OCI-M1 (cell line): ENCODE measurements around the gene ACAD9.
"Not testable (repeated sequence)": the region's sequence is repeated elsewhere in the genome, so short reads cannot be mapped to it uniquely, and the experiment has no call there.

Experiments used
- DNase-seq: peaks from one replicate; lab custom pipeline; 2025; lab: John Stamatoyannopoulos, UW

ACAD9 gene

DNA sequence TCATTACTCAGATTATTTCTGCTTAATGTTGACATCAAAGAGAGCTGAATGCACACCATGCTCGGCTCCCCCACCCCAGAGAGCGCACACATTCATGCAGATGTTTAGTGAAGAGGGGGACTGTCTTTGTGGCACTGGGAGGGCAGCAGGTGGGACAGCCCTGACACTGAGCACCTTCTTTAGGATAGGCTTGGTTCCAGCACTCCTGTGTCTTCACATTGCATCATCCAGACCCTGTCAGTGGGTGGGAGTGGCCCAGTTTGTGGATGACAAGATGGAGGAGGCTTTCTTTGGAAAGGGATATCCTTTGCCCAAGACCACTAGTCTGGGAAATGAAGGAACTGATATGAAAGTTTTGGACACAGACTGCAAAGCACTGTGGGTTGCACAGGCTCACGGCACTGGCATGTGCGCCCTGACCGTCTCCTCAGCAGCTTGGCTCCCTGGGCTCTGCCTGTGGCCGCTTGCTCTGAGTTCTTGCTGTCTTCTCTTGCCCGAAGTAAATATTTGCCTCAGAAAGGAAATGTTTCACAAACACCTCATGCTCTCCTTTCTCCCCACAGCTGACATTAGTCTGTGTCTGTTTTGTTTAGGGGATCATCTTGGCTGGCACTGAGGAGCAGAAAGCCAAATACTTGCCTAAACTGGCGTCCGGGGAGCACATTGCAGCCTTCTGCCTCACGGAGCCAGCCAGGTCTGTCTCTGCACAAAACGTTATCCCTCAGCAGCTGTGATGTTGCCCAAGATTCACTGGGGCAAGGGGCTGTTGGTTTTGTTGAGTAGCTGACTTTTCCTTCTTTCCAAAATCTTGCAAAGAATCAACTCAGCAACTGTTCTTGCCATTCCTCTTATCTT is 16.6 kb downstream of the ACAD9 start:
- DNase-seq, result peak; percentile 75

DNA sequence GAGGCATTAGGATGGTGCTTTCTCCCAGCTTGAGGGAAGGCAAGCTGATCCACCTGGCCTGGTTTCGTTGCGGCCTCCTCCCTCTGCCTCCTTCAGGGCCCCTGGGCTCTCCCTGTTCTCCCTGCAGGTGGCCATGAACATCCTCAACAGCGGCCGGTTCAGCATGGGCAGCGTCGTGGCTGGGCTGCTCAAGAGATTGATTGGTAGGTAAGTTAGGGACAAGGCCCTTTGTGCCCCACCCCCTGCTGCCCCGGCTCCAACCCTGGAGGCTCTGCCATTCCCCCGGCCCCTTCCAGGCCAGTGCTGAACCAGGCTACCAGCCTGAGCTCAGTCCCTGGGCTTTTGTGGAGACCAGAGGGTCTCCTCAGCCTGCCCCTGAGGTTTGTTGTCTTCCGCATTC is 23.0 kb downstream of the ACAD9 start:
- DNase-seq, result no peak

DNA sequence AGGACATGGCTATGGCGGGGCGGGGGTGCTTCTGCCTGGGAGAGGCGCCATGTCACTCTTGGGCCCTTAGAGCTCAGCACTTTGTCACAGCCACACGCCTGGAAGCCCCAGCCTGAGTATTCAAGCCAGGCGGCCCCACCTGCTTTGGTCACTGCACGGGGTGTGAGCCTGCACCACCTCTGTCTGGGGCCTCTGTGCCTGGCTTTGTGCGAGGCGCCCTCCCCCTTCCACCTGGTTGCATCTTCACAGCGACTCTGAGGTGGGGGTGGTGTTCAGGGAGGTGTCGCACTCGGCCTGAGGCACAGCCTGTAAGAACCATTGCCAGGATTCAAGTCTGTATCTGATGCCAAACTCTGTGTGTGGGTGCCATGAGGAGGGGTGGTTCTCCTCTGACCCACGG is 24.1 kb downstream of the ACAD9 start:
- DNase-seq, result no peak

DNA sequence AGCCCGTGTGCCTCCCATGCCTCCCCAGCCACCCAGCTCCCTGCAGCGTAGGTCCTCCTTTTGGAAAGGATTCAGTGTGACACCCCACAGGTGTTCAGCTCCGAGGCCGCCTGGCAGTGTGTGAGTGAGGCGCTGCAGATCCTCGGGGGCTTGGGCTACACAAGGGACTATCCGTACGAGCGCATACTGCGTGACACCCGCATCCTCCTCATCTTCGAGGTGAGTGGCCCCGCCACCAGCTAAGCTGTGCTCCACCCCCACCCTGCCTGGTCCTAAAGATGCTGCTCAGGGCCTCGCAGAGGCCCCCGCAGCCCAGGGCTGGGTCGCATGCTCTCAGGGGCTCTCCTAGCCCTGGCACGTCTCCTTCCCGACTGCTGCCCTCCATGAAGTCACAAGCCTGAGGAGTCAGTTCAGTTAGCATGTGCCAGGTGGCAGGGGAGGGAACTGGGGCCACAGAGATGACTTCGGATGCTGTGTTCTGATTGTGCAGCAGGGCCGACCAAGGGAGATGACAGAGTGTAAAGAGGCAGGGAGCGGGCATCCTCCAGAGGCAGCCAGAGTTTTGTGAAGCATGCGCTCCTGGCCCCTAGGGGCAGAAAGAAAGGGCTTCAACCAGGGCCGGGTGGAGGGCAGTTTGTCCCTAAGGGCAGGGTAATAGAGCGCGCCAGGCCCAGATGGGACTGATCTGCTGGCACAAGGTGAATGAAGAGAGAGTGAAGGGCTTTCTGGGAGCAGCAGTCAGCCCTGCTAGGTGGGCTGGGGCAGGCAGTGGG is 26.8 kb downstream of the ACAD9 start:
- no peak for DNase-seq

DNA sequence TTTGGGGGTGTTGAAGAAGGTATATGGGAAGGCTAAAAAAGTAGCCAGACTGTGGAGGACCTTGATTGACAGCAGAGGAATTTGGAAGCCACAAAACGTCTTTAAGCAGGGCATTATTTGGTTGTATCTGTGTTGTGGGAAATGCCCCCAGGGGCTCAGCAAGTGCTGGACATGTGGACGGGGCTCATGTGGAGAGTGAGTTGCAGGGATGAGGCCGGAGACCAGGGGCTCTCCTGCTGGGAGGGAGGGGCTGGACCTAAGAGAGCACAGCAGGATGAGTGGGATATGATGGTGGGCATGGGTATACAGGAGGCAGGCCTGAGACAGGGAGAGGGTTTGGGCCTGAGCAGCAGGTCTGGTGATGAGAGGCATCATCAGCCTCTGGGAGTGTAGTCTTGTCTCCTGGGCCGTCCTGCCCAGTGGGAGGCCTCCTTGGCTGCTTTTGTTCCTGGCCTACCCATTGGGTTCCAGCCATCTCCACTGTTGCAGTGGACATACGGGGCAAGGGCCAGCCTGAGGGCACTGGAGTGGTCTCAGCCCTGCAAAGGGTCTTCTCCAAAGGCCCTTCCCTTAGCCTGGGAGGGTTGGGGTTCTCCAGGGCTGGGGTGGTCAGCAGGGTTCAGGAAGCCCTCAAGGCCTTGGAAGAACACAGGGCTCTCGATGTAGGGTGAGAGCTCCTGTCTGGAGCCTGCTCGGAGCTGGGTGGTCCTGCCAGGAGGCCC is 27.5 kb downstream of the ACAD9 start:
- no peak for DNase-seq

DNA sequence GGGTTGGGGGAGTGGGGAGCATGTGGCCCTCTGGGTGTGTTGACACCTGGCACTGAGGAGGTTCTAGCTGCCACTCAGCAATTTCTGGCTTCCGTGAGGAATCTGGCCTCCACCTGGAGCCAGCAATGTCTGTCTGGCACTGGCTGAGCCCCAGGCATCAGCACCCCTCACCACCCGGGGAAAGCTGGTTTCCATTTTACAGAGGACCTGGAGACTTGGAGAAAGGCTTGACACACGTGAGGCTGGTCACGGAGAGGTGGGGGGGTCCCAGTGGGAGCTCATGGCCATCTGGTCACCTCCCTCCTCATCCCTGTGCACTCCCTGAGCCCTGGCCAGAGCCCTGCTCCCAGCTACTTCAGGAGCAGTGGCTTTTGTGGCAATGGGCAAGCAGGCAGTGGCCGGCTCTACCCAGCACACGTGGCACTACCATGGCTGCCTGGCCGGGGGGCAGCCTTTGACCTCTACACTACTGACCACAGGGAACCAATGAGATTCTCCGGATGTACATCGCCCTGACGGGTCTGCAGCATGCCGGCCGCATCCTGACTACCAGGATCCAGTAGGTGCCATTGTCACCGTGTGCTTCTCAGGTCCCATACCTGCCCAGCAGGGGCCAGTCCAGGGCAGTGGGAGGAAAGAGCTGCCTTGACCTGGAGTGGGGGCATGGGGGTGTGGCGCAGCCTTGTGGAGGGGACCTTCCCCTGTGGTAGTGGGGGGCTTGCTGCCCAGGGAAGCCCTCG is 28.5 kb downstream of the ACAD9 start:
- DNase-seq, result no peak

DNA sequence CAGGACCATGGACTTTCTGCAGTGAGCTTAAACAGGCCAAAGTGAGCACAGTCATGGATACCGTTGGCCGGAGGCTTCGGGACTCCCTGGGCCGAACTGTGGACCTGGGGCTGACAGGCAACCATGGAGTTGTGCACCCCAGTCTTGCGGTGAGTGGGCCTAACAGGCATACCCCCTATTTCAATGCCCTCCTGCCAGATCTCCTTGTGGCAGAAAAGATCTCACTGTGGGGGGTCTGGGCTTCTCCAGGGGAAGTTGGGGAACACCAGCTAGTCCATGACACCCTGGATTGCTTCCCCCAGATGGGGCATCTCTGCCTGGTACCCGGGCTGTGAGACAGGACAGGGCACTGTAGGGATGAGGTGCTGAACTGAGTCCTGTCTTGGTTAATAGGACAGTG is 29.5 kb downstream of the ACAD9 start:
- no peak for DNase-seq

DNA sequence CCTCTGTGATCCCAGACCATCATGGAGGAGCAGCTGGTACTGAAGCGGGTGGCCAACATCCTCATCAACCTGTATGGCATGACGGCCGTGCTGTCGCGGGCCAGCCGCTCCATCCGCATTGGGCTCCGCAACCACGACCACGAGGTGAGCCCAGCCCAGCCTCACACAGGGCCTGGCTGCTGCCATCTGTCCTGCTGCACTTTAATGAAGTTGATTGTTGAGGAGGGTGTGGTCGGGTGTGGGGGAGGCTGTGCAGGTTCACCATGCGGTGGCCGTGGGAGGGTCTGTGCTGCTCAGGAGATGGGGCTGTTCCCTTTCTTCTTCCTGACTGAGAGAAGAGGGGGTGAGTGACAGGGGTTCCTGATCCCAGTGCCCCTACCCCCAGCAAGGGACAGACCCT is 30.6 kb downstream of the ACAD9 start:
- no peak for DNase-seq

DNA sequence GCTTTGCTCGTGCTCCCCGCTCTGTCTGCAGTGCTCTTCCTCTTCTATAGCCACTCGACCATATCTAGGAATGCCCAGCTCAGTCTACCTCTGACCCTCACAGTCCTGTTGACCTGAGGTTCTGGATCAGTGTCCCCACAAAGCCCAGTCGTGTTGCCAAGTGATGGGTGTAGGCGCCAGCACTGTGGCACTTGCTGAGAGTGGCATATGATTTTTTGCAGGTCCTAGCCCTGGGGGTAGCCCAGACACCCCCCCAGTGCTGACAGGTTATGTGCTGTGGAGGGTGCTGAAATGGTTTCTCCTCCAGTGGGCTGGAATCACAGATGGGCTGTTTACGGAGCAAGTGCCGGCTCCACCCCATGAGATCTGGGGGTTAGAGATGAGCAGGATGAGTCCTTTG is 32.5 kb downstream of the ACAD9 start:
- DNase-seq, result no peak

DNA sequence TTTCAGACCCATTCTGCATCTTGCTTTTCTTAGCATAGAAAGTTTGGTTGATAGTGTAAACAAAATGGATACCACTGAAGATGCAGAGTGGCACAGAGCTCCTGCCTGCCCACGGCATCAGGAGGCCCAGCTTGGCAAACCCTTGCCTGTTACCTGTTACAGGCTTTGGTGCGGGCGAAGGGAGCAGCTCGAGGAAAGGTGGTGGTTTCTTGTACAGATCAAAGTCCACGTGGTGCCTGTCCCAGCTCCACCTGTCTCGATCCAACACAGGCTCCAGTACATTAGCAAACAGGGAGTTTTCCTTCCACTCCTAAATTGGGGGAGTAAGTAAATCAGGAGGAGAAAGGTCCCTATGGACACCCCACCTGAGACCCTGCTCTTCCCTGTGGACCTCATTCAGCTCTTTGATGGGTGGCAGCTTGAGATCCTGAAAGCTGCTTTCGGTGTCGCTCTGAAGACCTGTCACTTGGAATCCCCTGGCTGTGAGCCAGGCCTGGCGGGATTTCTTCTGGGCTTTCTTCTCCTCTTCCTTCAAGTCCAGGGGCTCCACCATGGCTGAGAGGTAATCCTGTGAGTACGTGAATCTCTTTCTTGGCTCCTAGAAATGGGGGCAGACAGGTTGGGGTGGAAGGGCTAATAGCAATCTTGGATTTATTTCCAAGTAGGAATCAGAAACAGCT is 35.7 kb downstream of the ACAD9 start:
- DNase-seq, result no peak

DNA sequence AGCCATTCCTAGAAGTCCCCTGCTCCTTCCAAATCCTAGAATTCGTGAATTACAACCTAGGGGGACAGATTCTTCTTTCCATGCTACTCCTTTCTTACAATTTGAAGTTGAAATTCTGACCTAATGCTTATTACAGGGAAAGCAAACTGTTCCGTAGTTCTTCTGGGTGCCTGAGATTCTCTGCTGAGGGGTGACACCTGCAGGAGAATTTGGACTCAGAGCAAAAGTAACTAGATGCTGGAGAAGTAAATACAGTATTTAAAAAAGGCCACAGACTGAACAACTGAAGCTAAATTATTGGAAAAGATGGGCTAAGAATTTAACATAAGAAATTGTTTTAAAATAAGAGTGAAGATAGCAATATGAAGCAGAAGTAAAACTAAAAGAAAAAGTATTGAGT is 37.9 kb downstream of the ACAD9 start:
- DNase-seq, result no peak

DNA sequence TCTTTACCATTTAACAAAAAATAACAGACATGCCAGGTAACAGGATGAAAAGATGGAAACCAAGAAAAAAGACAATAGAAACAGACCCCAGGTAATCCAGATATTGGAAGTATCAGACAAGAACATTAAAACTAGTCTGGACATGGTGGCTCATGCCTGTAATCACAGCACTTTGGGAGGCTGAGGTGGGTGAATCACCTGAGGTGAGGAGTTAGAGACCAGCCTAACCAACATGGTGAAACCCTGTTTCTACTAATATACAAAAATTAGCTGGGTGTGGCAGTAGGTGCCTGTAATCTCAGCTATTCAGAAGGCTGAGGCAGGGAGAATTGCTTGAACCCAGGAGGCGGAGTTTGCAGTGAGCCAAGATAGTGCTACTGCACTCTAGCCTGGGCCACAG is 40.6 kb downstream of the ACAD9 start:
- no peak for DNase-seq

DNA sequence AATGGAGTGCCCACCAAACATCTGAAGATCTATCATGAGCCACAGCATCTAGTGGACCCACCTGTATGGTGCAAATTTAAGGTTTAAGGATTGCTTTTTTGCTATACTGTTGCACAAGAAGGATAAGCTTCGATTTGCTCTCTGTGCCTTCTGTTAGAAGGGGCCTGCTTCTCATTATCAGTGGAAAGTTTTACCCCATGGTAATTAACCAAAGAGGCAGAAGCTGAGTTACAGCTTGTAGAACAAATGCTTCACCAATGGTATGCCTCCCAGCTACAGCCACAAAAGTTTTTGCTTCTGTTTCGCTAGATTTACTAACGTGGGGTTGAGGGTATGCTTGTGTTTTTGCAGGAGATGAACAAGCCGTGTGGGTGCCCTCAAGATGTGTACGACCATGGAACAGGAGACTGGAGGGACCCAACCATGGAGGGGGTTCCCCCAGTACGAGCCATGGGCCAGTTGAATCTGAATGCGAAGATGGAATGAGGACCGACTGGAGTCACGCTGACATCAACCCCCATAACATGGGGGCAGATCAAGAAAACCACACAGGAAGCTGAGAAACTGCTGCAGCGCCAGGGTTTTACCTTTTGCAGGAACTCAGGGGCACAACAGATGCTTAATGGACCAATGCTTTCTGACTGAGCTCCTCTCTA is 43.5 kb downstream of the ACAD9 start:
- no peak for DNase-seq

DNA sequence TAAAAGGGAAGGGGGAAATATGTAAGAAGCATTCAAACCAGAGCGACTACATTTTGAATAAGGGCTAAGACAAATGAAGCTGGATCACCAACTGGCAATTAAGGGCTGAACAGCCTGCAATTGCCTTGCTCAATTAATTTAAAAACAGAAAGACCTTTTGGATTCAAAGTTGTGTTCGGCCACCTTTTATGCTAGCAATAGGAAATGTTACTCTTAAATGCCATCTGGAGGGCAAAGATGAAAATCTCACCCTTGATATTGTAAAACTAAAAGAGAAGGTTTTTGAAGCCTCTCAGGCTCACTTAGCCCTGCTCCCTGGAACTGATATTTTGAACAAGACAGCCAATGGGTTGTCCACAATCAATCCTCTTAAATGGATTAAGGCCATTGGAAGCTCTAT is 44.2 kb downstream of the ACAD9 start:
- DNase-seq, result no peak

DNA sequence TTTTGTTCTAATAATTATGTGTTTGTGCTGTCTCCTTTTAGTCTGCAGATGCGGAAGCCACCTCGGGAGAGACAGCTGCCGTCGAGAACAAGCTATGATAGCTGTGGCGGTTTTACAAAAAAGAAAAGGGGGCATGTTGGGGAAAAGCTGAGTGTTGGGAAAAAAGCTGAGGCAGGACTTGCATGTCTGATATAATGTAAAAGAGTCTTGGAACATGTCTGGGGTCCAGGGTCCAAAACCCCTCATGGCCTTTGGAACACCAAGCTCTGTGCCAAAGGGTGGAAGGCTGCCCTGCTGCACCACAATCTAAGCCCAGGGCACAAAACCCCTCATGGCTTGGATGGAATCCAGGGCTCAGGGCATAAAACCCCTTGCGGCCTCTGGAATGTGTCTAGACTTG is 44.6 kb downstream of the ACAD9 start:
- not testable (repeated sequence) for DNase-seq

DNA sequence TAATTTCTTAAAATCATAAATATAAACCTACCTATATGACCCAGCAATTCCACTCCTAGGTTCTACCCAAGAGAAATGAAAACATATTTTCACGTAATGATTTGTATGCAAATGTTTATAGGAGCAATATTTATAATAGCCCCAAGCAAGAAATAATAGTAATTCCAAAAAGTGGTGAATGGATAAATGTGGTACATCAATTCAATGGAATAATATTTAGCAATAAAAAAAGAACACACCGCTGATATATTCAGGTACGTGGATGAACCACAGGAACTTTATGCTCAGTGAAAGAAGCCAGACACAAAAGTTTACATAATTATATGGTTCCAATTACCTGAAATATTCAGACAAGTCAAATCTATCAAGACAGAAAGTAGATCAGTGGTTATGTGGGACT is 49.9 kb downstream of the ACAD9 start:
- DNase-seq, result no peak

DNA sequence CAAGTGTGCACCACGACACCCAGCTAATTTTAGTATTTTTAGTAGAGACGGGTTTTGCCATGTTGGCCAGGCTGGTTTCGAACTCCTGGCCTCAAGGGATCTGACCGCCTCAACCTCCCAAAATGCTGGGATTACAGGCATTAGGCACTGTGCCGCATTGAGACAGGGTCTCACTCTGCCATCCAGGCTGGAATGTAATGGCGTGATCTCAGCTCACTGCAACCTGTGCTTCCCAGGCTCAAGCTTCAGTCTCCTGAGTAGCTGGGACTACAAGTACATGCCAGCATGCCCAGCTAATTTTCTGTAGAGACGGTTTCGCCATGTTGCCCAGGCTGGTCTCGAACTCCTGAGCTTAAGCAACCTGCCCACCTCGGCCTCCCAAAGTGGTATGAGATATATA is 51.6 kb downstream of the ACAD9 start:
- no peak for DNase-seq

DNA sequence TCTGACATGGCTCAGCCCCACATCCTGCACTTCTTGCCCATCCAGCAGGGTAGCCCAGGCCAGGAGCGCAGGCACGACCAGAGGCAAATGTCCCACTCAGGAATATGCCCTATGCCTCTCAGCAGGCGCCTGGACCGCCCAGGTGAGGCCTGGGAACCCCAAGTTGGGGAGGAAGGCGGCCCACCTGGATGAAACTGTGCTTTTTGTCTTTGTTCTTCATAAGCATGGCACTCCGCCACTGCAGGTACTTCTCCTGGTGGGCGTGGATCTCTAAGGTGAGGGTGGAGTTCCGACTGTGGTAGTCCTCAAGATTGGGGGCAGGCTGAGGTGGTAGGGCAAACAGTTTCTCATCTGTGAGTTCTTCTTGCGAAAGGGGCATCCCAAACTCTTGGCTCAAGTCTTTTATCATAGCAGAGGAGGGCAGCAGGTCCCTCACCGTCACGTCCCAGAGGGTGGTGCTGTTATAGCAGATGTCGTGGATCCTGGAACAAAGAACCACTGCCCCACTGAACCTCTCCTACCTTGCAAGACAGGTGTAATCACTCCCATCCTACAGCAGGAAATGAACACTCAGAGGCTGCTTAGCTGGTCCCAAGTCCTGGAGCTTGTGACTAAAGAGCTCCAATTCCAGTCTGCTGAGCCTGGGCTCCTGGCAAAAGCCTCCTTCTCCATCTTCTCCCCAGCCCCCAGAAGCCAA is 53.2 kb downstream of the ACAD9 start:
- no peak for DNase-seq

DNA sequence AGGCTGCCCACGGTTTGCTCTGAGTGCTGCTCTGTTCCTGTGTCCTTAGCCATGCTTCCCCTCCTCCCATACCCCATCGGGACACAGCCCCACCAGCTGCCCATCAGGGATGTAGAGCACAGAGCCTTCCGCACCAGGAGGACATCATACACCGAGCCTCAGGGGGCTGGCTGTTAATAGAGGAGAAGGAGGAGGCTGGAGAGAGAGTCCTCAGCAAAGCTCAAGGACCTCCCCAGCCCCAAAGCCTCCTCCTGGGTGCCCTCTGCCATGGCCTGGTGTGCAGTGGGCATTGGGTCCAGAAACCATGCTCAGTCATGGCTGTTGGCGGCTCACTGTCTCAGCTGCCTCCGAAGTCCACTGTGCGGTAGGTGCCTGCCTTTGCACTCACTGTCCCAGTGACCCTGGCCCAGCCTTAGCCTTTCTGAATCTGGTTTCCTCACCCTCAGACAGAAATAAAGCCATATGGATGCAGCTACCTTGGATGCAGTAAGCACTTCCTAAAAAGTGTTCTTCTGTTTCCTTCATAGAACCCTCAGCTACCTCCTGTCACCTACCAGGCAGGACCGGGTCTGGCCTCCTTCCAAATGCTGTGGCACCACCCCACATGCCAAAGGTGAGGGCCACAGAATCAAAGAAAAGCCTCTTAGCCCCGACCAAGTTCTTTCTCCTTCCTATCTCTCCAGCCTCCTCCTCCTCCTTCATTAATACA is 53.9 kb downstream of the ACAD9 start:
- DNase-seq, result no peak

DNA sequence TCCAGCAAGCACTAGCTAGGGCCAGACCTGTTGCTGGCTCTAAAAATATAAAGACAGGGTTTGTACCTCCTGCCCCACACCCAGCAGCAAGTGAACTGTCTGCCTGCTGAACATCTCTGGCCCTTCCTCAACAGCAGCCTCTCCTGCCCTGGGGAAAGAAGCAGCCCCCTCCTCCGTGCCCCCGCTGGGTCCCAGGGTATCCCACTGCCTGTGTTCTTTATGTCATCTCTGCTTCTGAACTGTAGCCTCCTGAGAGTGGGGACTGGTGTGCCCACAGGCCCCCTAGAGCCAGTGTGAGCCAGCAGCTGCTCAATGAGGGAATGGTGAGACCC is 54.5 kb downstream of the ACAD9 start:
- DNase-seq, result no peak
